Stimulated activated CD8-positive, alpha-beta memory T cell treated with anti-CD3 and anti-CD28 coated beads, Interleukin-12 subunit alpha, Interleukin-12 subunit beta, amount 100 ng/mL, for 24 hours (primary cell): ENCODE data around the gene CIAO2A.
"Not testable (repeated sequence)": the region's sequence is repeated elsewhere in the genome, so short reads cannot be mapped to it uniquely, and the experiment has no call there.

ENCODE experiments used
- DNase-seq: peaks from one replicate; pipeline ENCODE4 v3.0.0-alpha.2; 2020; ENCODE audit errors: extremely low read depth

The CIAO2A gene

GRCh38 chr15:64093627-64094417, at the start of gene CIAO2A:
CIAO2A (minus strand) TSS chr15:64093838; CDS start chr15:64093768, 70 bp downstream.
- DNase-seq = peak; percentile 83

- DNase-seq = no peak
These were observed 49.6 kb upstream of the CIAO2A start for GRCh38 chr15:64143276-64143675.

GRCh38 chr15:64141798-64142512, 48.3 kb upstream of the CIAO2A start:
- no peak for DNase-seq

- DNase-seq = no peak
These were observed 44.8 kb upstream of the CIAO2A start for GRCh38 chr15:64138331-64138941.

- DNase-seq = no peak
These were observed 43.7 kb upstream of the CIAO2A start for GRCh38 chr15:64137226-64137833.

- DNase-seq = no peak
These were observed 42.7 kb upstream of the CIAO2A start for GRCh38 chr15:64136347-64136746.

GRCh38 chr15:64134345-64134829, 40.7 kb upstream of the CIAO2A start:
- no peak for DNase-seq

GRCh38 chr15:64133623-64134344, 40.1 kb upstream of the CIAO2A start:
- DNase-seq = no peak

GRCh38 chr15:64132217-64132616, 38.6 kb upstream of the CIAO2A start:
- no peak for DNase-seq

GRCh38 chr15:64131547-64131946, 37.9 kb upstream of the CIAO2A start:
- DNase-seq = no peak

- no peak for DNase-seq
These were observed 36.5 kb upstream of the CIAO2A start for GRCh38 chr15:64130159-64130558.

GRCh38 chr15:64127521-64128270, 34.1 kb upstream of the CIAO2A start:
- no peak for DNase-seq

- no peak for DNase-seq
These were observed 32.3 kb upstream of the CIAO2A start for GRCh38 chr15:64125978-64126377.

GRCh38 chr15:64122936-64123351, 29.3 kb upstream of the CIAO2A start:
- no peak for DNase-seq

- no peak for DNase-seq
These were observed 28.8 kb upstream of the CIAO2A start for GRCh38 chr15:64122444-64122843.

GRCh38 chr15:64121614-64122013, 28.0 kb upstream of the CIAO2A start:
- DNase-seq = no peak

- DNase-seq = not testable (repeated sequence)
These were observed 26.7 kb upstream of the CIAO2A start for GRCh38 chr15:64120322-64120721.

- DNase-seq = no peak
These were observed 24.3 kb upstream of the CIAO2A start for GRCh38 chr15:64117759-64118487.

GRCh38 chr15:64112904-64113303, 19.3 kb upstream of the CIAO2A start:
- no peak for DNase-seq
